ENCODE results near the gene ARHGEF10L.

ARHGEF10L gene

GRCh38 chr1:17669866-17670451, 130.5 kb downstream of the ARHGEF10L start:
- TF ChIP-seq CTCF (conservative IDR thresholded peaks at IDR 0.05; ENCODE audit: low read depth, low read length), result no peak
- no peak for DNase-seq (ENCODE audit: low read depth)
- H3K4me3 ChIP-seq (ENCODE audit: low read depth, low read length), result no peak overlapping the region

GRCh38 chr1:17670587-17671313, 131.3 kb downstream of the ARHGEF10L start:
- DNase-seq (ENCODE audit: low read depth), result no peak
- TF ChIP-seq CTCF (conservative IDR thresholded peaks at IDR 0.05; ENCODE audit: low read depth, low read length), result no peak
- no peak overlapping the region for H3K4me3 ChIP-seq (ENCODE audit: low read depth, low read length)

GRCh38 chr1:17671314-17671705, 131.8 kb downstream of the ARHGEF10L start:
- DNase-seq (ENCODE audit: low read depth), result no peak
- H3K4me3 ChIP-seq (ENCODE audit: low read depth, low read length), result no peak overlapping the region
- TF ChIP-seq CTCF (conservative IDR thresholded peaks at IDR 0.05; ENCODE audit: low read depth, low read length), result no peak

GRCh38 chr1:17671741-17672140, 132.2 kb downstream of the ARHGEF10L start:
- TF ChIP-seq CTCF (conservative IDR thresholded peaks at IDR 0.05; ENCODE audit: low read depth, low read length), result peak; percentile 10
- no peak for DNase-seq (ENCODE audit: low read depth)
- no peak overlapping the region for H3K4me3 ChIP-seq (ENCODE audit: low read depth, low read length)

GRCh38 chr1:17672226-17672625, 132.7 kb downstream of the ARHGEF10L start:
- TF ChIP-seq CTCF (conservative IDR thresholded peaks at IDR 0.05; ENCODE audit: low read depth, low read length), result no peak
- H3K4me3 ChIP-seq (ENCODE audit: low read depth, low read length), result no peak overlapping the region
- no peak for DNase-seq (ENCODE audit: low read depth)

- no peak for DNase-seq (ENCODE audit: low read depth)
- no peak overlapping the region for H3K4me3 ChIP-seq (ENCODE audit: low read depth, low read length)
- no peak for TF ChIP-seq CTCF (conservative IDR thresholded peaks at IDR 0.05; ENCODE audit: low read depth, low read length)
Measured at GRCh38 chr1:17673329-17674072, 134.0 kb downstream of the ARHGEF10L start.

Measured in choroid plexus epithelial cell (primary cell).